IPS-NIHi11 (cell line): ENCODE data around the gene AQP10.
"Not testable (repeated sequence)": the region's sequence is repeated elsewhere in the genome, so short reads cannot be mapped to it uniquely, and the experiment has no call there.

Experiments used
- DNase-seq: peaks from one replicate; pipeline ENCODE4 v3.0.0; 2012; ENCODE audit warnings: mixed read lengths, low spot score

AQP10 gene

GRCh38 chr1:154324241-154324640 lies 3.3 kb downstream of the AQP10 start:
- DNase-seq: no peak

DNA sequence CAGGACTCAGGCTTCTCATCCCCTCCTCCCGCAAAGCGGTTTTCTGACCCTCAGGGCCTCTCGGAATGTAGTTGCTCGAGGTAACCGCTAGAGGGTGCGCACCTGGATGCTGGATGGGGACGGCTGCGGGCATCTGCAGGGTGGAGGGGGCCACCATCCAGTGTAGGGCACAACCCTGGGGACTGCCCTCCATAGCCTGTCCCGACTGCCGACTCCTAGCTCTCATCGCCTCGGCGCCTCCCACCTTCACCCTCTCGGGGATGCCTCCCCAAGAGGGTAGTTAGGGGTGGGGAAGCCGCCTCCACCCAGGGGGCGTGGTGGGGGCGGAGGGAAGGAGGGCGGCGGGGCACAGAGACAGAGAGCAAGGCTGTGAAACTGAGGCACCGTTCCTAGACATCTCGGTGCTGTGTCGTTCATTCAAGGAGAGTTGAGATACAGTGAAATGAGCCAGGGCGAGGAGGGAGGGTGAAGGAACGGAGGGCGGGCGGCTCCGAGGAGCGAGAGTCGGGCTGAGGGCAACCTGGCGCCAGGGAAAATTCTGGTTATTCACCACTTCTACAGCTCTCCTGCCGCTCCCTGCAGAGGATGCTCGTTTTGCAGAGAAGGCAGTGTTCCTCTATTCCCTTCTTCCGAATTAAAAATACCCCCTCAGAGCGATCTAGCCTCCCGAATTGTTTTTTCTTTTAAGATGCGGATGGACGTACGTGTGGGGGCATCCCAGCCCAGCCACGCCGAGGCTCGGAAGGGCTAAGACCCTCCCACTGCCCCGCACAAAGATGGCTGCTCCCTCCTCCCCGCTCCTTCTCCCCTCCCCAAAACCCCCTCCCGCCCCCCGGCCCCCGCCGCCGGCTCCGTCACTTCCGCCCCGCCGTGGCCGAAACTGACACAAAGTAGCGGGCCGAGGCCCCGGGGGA lies 4.0 kb downstream of the AQP10 start, which contains the start of gene ATP8B2:
Gene ATP8B2, plus strand, starts transcription at position 857 of the 914 bp plus-strand sequence. CDS start 2,617 bp downstream, outside the sequence.
- peak; percentile 94 for DNase-seq

GRCh38 chr1:154325583-154326545 lies 5.0 kb downstream of the AQP10 start:
- DNase-seq: peak; percentile 83

GRCh38 chr1:154326546-154327465 lies 5.9 kb downstream of the AQP10 start:
- DNase-seq: no peak

DNA sequence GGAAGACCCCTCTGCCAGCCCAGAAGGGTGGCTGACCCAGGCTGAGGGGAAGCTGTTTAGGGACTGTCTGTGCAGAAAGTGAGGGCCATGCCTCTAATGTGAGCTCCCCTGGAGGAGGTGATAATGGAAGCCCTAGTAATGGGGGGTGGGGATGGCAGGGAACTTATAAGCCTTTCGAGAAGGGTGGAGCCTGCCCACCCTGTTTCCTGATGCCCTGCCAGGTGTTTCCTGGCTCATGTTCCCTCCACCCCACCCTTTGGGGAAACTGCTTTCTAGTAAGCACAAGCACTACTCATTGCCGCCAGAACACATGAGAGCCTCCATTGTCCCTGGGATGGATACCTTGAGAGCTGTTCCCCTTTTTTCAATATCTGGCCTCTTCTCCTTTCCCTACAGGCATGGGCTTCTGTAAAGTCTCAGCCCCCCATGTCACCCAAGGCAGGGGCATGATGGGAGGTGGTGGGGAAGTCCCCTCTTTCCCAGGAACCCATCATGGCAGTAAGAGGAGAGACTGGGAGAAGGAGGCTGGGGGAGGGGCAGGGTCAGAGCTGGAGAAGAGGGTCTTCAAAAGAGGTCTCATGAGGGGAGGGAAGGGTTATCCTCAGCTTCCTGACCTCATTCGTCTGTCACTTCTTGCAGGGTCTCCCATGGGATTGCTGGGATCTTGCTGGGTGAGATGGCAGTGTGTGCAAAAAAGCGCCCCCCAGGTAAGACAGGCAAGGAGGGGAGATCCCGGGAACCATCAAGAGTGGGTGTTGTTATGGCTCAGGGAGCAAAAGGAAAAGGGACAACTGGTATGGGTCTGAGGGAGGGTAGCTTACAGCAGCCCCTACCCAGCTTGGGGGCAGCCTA lies 6.8 kb downstream of the AQP10 start:
- no peak for DNase-seq

DNA sequence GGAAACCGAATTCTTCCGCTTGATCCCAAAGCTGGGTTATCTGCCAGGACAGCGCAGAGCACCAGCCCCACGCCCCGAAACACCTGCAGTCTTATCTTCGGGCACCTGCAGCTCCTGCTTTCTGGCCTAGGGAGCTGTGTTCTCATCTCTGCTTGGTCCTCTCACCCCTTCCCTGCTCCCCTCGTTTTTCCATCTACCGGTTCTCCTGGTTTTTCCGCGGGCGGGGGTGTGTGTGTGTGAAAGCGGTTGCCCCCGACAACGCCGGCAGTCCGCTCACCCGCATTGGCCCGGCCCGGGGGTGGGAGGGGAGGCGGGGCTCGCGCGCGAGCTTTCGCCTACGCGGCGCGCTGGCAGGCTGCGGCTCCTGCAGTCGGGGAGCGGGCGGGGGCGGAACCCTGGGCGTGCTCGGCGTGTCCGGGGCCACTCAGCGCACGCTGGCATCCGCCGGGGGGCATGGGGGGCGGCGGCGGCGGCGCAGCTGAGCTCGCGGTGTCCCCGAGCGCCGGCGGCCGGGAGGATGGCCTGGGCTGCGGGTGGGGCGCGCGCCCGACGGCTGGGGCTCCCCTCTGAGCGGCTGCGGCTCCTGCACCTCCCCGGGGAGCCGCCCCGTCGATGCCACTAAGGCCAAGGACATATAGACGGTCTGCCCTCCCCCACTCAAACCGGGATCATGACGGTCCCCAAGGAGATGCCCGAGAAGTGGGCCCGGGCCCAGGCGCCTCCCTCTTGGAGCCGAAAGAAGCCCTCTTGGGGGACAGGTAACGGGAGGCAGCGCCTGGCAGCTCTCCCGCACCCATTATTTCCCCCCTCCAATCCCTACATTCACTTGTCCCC lies 7.6 kb downstream of the AQP10 start:
- DNase-seq: peak; percentile 84

GRCh38 chr1:154329152-154329521 lies 8.2 kb downstream of the AQP10 start:
- peak; percentile 59 for DNase-seq

DNA sequence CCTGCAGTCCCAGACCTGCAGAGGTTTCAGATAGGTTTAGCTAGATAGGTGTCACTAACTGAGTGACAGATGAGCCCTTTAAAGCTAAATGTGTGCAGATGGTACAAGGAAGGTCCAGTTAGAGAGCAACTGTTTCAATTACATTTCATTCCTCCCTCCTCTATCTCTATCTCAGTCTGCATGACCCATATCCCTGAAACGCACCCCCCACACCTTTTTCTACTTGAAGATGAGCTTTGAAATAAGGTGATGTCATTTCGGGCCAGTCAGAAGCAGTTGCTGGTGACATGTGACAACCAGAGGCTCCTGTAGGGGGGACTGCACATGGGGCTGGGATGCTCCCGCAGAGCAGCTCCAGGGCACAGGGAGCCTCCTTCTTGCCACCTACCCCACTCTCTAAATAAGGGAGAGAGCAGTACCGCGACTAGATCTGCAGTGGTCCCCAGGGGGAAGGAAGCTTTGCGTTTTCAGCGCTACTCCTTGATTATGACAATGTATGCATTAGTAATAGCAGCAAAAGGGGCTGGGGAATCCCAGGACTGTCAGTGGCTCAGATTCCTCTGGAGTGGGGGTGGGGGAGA lies 8.7 kb downstream of the AQP10 start:
- DNase-seq: no peak

GRCh38 chr1:154330669-154331068 lies 9.8 kb downstream of the AQP10 start:
- DNase-seq: no peak

DNA sequence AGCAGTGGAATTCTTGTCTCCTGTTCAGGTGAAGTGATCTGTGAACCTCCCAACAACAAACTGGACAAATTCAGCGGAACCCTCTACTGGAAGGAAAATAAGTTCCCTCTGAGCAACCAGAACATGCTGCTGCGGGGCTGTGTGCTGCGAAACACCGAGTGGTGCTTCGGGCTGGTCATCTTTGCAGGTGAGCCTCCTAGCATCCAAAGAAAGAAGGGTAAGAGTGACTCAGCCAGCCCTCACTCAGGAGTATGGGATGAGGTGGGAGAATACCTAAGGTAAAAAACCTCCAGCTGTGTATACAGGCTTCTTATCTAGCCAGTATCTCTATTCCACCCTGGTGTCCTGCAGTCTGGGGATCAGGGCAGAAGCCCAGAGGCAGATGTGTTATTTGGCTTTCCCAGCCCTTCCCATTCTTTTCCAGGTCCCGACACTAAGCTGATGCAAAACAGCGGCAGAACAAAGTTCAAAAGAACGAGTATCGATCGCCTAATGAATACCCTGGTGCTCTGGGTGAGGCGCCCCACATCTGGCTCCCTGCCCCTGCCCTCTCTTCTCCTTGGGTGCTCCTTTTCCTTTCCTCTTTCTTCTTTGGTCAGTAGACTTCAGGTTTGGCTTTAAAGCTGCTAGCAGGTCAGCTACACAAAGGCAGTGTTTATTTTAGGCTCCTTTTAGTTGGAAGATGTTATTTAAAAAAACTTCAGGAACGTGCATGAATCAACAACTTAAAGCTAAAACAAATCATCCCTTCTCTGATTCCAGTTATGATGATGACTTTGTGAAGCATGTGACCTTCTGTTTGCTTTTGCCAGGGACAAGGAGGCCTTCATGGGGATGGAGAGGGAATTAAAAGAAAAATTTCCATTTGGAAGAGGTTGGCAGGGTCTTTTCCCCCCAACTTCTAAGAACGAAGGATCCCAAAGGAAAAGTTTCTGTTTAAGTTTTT lies 13.5 kb downstream of the AQP10 start:
- DNase-seq: no peak

DNA sequence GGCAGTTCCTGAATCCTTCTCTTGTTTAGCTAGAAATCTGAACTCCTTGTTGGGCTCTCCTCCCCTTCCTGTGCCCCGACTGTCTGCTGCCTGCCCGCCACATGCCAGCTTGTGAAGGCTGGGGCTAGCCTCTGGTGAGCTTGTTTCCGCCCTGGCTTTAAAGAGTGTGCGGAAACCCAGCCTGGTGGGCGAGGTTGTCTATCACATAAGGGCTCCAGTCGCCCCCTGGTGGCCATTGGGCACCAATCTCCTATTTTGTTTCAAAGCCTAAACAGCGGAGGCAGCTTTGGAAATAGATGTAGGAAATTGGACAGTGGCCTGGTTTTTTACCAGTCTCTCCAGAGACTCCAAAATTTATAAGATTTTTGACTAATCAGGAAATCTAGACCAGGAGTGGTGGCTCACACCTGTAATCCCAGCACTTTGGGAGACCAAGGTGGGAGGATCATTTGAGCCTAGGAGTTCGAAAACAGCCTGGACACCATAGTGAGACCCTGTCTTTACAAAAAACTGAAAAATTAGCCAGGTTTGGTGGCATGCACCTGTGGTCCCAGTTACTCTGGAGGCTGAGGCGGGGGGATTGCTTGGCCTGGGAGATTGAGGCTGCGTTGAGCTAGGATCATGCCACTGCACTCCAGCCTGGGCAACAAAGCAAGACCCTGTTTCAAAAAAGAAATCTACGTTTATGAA lies 14.3 kb downstream of the AQP10 start:
- DNase-seq: peak; percentile 89

GRCh38 chr1:154337253-154337894 lies 16.5 kb downstream of the AQP10 start:
- DNase-seq: no peak

DNA sequence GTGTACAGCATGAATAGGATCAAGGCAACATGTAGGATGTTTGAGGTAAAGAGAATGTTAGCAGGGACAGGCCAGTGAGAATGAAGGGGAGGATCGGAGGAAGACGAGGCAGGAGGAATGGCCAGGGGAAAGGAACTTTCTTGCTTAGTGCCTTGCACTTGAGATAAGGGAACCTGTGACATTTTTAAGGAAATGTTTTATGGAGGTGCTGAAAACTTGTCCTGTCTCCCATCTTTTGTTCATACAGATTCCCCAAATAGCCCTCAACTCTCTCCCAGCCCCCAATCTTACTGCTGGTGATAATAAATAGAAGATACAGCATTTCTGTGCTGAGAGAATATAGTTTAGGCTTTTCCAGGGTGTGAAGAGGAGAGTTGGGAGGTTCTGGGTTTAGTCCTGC lies 18.0 kb downstream of the AQP10 start:
- no peak for DNase-seq

GRCh38 chr1:154341366-154341765 lies 20.5 kb downstream of the AQP10 start:
- DNase-seq: not testable (repeated sequence)

- DNase-seq: no peak
Observed at GRCh38 chr1:154342132-154342531, 21.2 kb downstream of the AQP10 start.

DNA sequence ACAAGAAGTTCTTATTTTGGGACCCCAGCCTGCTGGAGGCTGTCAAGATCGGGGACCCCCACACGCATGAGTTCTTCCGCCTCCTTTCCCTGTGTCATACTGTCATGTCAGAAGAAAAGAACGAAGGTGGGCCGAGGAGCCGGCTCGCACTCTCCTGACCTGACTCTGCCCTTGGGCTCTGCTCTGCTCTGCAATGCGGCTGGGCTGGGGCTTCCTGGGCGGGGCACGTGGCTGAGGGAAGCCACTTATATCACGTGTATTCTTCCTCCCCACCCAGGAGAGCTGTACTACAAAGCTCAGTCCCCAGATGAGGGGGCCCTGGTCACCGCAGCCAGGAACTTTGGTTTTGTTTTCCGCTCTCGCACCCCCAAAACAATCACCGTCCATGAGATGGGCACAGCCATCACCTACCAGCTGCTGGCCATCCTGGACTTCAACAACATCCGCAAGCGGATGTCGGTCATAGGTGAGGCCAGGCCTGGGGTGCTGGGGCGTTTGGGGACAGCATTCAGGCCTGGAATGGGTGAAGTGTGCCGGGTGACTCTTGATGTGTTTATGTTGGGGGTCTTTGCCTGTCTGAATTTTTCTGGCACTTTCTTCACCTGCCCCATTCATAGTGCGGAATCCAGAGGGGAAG lies 22.1 kb downstream of the AQP10 start:
- no peak for DNase-seq
